K562 (cell line): ENCODE measurements around the gene HMGCLL1.

Source experiments
- MTA1 ChIP-seq: fragments of 450-650 bp; IDR thresholded peaks from 2 replicates; pipeline ENCODE4 v1.6.1; 2017; ENCODE audit warnings: borderline replicate concordance
- ZNF780A ChIP-seq: fragments of 250-450 bp; sonication (Bioruptor Pico); IDR thresholded peaks from 2 replicates; pipeline ENCODE4 v1.5.0; 2021; ENCODE audit warnings: mild to moderate bottlenecking
- TF ChIP-seq, protein P1 (sequence below), 3 experiments: IDR thresholded peaks in 2 of 3; conservative IDR thresholded peaks in 1 of 3; 2 replicates each; pipeline ENCODE4 v1.5.1; 2011 to 2012; ENCODE audit warnings: low read length in 3 of 3, mild to moderate bottlenecking in 3 of 3, control low read depth in 2 of 3, improper control_type of control experiment in 1 of 3, inconsistent platforms in 1 of 3, low read depth in 1 of 3, mixed read lengths in 1 of 3, moderate library complexity in 1 of 3; ENCODE audit not compliant: insufficient read depth in 2 of 3
- TF ChIP-seq, protein P2 (sequence below): sonication (generic); formaldehyde crosslinking; IDR thresholded peaks from 2 replicates; pipeline ENCODE4 v1.8.1; 2022; ENCODE audit warnings: missing genetic modification reagents

DNA sequence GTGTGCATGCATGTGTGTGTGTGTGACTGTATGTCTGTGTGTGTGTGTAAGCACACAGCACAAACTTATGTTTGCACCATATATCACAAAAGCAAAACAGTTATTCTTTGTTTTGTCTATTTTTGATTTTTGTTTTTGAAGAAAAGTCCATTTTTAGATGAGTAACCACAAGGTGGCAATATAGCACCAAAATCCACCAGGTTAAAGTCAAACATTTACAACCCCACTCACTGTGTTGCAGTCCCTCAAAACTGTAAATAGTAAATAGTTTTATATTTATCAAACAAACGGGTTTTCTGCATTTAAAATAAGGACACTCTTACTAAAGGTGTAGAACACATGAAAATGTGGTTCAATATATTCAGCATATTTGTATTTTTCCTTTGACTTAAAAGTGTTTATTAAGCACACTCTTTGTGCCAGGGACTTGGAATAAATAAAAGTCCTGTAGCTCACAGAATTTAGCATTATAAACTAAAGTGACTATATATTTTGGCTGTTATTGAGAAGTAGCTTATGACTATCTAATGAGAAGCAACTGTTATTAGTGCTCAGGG lies 133.3 kb downstream of the HMGCLL1 start:
- TF ChIP-seq, protein P1, sequence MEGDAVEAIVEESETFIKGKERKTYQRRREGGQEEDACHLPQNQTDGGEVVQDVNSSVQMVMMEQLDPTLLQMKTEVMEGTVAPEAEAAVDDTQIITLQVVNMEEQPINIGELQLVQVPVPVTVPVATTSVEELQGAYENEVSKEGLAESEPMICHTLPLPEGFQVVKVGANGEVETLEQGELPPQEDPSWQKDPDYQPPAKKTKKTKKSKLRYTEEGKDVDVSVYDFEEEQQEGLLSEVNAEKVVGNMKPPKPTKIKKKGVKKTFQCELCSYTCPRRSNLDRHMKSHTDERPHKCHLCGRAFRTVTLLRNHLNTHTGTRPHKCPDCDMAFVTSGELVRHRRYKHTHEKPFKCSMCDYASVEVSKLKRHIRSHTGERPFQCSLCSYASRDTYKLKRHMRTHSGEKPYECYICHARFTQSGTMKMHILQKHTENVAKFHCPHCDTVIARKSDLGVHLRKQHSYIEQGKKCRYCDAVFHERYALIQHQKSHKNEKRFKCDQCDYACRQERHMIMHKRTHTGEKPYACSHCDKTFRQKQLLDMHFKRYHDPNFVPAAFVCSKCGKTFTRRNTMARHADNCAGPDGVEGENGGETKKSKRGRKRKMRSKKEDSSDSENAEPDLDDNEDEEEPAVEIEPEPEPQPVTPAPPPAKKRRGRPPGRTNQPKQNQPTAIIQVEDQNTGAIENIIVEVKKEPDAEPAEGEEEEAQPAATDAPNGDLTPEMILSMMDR (IDR thresholded peaks at IDR 0.05 in 2 of 3, conservative IDR thresholded peaks at IDR 0.05 in 1 of 3; ENCODE audit: insufficient read depth in 2 of 3, low read depth in 1 of 3, low read length in 3 of 3), result peak in 1 of 3 experiments; percentile 33; a peak in 1 of 6 replicates
- TF ChIP-seq ZNF780A (no peak), MTA1 (no peak)
- TF ChIP-seq, protein P2, sequence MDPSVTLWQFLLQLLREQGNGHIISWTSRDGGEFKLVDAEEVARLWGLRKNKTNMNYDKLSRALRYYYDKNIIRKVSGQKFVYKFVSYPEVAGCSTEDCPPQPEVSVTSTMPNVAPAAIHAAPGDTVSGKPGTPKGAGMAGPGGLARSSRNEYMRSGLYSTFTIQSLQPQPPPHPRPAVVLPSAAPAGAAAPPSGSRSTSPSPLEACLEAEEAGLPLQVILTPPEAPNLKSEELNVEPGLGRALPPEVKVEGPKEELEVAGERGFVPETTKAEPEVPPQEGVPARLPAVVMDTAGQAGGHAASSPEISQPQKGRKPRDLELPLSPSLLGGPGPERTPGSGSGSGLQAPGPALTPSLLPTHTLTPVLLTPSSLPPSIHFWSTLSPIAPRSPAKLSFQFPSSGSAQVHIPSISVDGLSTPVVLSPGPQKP (CRISPR knock-in tag), result no peak
